A549 (cell line): ENCODE results near the gene B3GNT7.

Source experiments
- CTCF ChIP-seq: fragments of >200 bp; sonication (Bioruptor Twin); formaldehyde crosslinking; IDR thresholded peaks from 3 replicates; pipeline ENCODE4 v1.5.1; 2016
- EP300 ChIP-seq, 2 experiments: fragments of >200 bp; sonication (Bioruptor Twin); formaldehyde crosslinking; IDR thresholded peaks; 2 replicates in 1 of 2; 3 replicates in 1 of 2; pipeline ENCODE4 v1.6.1; 2016 to 2017
- KDM5A ChIP-seq: fragments of 200-600 bp; sonication (generic); IDR thresholded peaks from 2 replicates; pipeline ENCODE4 v1.6.1; 2016; ENCODE audit warnings: antibody characterized with exemption, mild to moderate bottlenecking
- NR3C1 ChIP-seq: fragments of >200 bp; sonication (Bioruptor Twin); formaldehyde crosslinking; IDR thresholded peaks from 3 replicates; pipeline ENCODE4 v1.6.1; 2017
- SREBF2 ChIP-seq: fragments of 450-650 bp; IDR thresholded peaks from 2 replicates; pipeline ENCODE4 v1.6.1; 2014; ENCODE audit warnings: mild to moderate bottlenecking, moderate library complexity
- USF2 ChIP-seq: fragments of 450-650 bp; IDR thresholded peaks from 2 replicates; pipeline ENCODE4 v1.6.1; 2014; ENCODE audit warnings: antibody characterized with exemption
- ZC3H11A ChIP-seq: fragments of 450-650 bp; IDR thresholded peaks from 2 replicates; pipeline ENCODE4 v1.6.1; 2014; ENCODE audit warnings: antibody characterized with exemption, mild to moderate bottlenecking

GRCh38 chr2:231431606-231432005, 36.1 kb downstream of the B3GNT7 start:
- TF ChIP-seq KDM5A, result no peak
- no peak for TF ChIP-seq NR3C1
- TF ChIP-seq CTCF, result no peak
- TF ChIP-seq EP300 (IDR thresholded peaks at IDR 0.05), result no peak
- no peak for TF ChIP-seq ZC3H11A
- no peak for TF ChIP-seq SREBF2
- no peak for TF ChIP-seq USF2
